Activated CD8-positive, alpha-beta memory T cell treated with anti-CD3 and anti-CD28 coated beads for 1 hour (primary cell): ENCODE data around the gene ENTPD5.
"Not testable (repeated sequence)": the region's sequence is repeated elsewhere in the genome, so short reads cannot be mapped to it uniquely, and the experiment has no call there.

Experiments
- DNase-seq, 2 donors: peaks; one replicate each; pipeline ENCODE4 v3.0.0-alpha.2; 2020; ENCODE audit warnings: low read depth in 1 of 2; ENCODE audit errors: extremely low read depth in 1 of 2

The ENTPD5 gene

GRCh38 chr14:73945159-73945670, 73.9 kb downstream of the ENTPD5 start:
- no peak for DNase-seq

GRCh38 chr14:73944432-73945158, 74.5 kb downstream of the ENTPD5 start:
- DNase-seq = no peak

GRCh38 chr14:73943083-73943482, 76.0 kb downstream of the ENTPD5 start:
- no peak for DNase-seq

- DNase-seq = no peak
Measured at GRCh38 chr14:73942180-73942579, 76.9 kb downstream of the ENTPD5 start.

GRCh38 chr14:73937012-73937411, 82.1 kb downstream of the ENTPD5 start:
- DNase-seq = no peak

GRCh38 chr14:73936548-73936947, 82.5 kb downstream of the ENTPD5 start:
- no peak for DNase-seq

- no peak for DNase-seq
Measured at GRCh38 chr14:73935666-73936065, 83.4 kb downstream of the ENTPD5 start.

- no peak for DNase-seq
Measured at GRCh38 chr14:73924337-73924736, 94.8 kb downstream of the ENTPD5 start.

GRCh38 chr14:73919457-73919856, 99.6 kb downstream of the ENTPD5 start:
- DNase-seq = not testable (repeated sequence)

GRCh38 chr14:73916324-73916723, 102.8 kb downstream of the ENTPD5 start:
- no peak for DNase-seq

GRCh38 chr14:73913256-73913655, 105.8 kb downstream of the ENTPD5 start:
- no peak for DNase-seq

GRCh38 chr14:73909681-73910080, 109.4 kb downstream of the ENTPD5 start:
- DNase-seq = no peak
